SK-N-SH treated with all-trans-retinoic acid at 6 μM for 48 hours (cell line): Measurements from ENCODE around the gene UTRN.

Experiments used
- OSR1 ChIP-seq: fragments of 250-450 bp; sonication (Bioruptor Pico); IDR thresholded peaks from 2 replicates; pipeline ENCODE4 v1.8.0; 2022; ENCODE audit warnings: moderate library complexity, mild to moderate bottlenecking, inconsistent platforms
- ZFP30 ChIP-seq: fragments of 450-650 bp; formaldehyde crosslinking; IDR thresholded peaks from 2 replicates; pipeline ENCODE4 v1.5.0; 2022; ENCODE audit warnings: mild to moderate bottlenecking, moderate library complexity
- ZNF565 ChIP-seq: fragments of 450-650 bp; formaldehyde crosslinking; conservative IDR thresholded peaks from 2 replicates; pipeline ENCODE4 v1.5.0; 2020; ENCODE audit warnings: low read depth, mild to moderate bottlenecking, moderate library complexity
- ZNF70 ChIP-seq: fragments of 450-650 bp; formaldehyde crosslinking; IDR thresholded peaks from 2 replicates; pipeline ENCODE4 v1.5.0; 2020; ENCODE audit warnings: mild to moderate bottlenecking, moderate library complexity
- TF ChIP-seq, protein P1 (sequence below): fragments of 250-450 bp; sonication (Bioruptor Pico); IDR thresholded peaks from 2 replicates; pipeline ENCODE4 v1.8.0; 2020; ENCODE audit warnings: mild to moderate bottlenecking, moderate library complexity, borderline replicate concordance
- TF ChIP-seq, protein P2 (sequence below): fragments of 250-450 bp; sonication (Bioruptor Pico); IDR thresholded peaks from 2 replicates; pipeline ENCODE4 v1.5.0; 2020; ENCODE audit warnings: mild to moderate bottlenecking, moderate library complexity
- TF ChIP-seq, protein P3 (sequence below): fragments of 250-450 bp; sonication (Bioruptor Pico); IDR thresholded peaks from 2 replicates; pipeline ENCODE4 v1.5.1; 2021; ENCODE audit warnings: mild to moderate bottlenecking, moderate library complexity
- TF ChIP-seq, protein P4 (sequence below): fragments of 250-450 bp; sonication (Bioruptor Pico); IDR thresholded peaks from 2 replicates; pipeline ENCODE4 v1.5.1; 2020; ENCODE audit warnings: low read depth, mild to moderate bottlenecking, moderate library complexity

DNA sequence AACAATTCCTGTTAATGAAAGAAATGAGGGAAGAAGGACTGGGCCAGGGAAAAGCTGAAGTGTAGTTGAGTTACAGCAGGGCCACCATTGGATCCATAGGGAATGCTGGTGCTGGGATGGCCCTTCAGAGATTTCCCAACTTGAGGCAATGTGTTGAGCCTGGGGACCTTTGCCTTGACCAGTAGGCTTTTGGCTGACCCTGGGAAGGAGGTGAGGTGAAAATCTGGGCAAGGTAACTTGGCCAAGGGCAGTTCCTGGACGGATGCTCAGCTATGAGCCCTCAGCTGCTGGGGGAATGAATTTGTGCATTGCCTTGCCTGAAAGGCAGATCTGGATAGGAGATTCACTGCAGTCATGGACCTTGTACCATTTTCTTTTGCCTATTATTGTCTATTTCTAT lies 20.4 kb downstream of the UTRN start:
- TF ChIP-seq ZFP30 (CRISPR knock-in tag) (no peak), ZNF70 (no peak), OSR1 (no peak), ZNF565 (CRISPR knock-in tag) (no peak)
- TF ChIP-seq, protein P1, sequence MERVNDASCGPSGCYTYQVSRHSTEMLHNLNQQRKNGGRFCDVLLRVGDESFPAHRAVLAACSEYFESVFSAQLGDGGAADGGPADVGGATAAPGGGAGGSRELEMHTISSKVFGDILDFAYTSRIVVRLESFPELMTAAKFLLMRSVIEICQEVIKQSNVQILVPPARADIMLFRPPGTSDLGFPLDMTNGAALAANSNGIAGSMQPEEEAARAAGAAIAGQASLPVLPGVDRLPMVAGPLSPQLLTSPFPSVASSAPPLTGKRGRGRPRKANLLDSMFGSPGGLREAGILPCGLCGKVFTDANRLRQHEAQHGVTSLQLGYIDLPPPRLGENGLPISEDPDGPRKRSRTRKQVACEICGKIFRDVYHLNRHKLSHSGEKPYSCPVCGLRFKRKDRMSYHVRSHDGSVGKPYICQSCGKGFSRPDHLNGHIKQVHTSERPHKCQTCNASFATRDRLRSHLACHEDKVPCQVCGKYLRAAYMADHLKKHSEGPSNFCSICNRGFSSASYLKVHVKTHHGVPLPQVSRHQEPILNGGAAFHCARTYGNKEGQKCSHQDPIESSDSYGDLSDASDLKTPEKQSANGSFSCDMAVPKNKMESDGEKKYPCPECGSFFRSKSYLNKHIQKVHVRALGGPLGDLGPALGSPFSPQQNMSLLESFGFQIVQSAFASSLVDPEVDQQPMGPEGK (CRISPR knock-in tag) = no peak
- TF ChIP-seq, protein P2, sequence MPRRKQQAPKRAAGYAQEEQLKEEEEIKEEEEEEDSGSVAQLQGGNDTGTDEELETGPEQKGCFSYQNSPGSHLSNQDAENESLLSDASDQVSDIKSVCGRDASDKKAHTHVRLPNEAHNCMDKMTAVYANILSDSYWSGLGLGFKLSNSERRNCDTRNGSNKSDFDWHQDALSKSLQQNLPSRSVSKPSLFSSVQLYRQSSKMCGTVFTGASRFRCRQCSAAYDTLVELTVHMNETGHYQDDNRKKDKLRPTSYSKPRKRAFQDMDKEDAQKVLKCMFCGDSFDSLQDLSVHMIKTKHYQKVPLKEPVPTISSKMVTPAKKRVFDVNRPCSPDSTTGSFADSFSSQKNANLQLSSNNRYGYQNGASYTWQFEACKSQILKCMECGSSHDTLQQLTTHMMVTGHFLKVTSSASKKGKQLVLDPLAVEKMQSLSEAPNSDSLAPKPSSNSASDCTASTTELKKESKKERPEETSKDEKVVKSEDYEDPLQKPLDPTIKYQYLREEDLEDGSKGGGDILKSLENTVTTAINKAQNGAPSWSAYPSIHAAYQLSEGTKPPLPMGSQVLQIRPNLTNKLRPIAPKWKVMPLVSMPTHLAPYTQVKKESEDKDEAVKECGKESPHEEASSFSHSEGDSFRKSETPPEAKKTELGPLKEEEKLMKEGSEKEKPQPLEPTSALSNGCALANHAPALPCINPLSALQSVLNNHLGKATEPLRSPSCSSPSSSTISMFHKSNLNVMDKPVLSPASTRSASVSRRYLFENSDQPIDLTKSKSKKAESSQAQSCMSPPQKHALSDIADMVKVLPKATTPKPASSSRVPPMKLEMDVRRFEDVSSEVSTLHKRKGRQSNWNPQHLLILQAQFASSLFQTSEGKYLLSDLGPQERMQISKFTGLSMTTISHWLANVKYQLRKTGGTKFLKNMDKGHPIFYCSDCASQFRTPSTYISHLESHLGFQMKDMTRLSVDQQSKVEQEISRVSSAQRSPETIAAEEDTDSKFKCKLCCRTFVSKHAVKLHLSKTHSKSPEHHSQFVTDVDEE (CRISPR knock-in tag) = no peak
- TF ChIP-seq, protein P3, sequence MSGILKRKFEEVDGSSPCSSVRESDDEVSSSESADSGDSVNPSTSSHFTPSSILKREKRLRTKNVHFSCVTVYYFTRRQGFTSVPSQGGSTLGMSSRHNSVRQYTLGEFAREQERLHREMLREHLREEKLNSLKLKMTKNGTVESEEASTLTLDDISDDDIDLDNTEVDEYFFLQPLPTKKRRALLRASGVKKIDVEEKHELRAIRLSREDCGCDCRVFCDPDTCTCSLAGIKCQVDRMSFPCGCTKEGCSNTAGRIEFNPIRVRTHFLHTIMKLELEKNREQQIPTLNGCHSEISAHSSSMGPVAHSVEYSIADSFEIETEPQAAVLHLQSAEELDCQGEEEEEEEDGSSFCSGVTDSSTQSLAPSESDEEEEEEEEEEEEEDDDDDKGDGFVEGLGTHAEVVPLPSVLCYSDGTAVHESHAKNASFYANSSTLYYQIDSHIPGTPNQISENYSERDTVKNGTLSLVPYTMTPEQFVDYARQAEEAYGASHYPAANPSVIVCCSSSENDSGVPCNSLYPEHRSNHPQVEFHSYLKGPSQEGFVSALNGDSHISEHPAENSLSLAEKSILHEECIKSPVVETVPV = no peak
- TF ChIP-seq, protein P4, sequence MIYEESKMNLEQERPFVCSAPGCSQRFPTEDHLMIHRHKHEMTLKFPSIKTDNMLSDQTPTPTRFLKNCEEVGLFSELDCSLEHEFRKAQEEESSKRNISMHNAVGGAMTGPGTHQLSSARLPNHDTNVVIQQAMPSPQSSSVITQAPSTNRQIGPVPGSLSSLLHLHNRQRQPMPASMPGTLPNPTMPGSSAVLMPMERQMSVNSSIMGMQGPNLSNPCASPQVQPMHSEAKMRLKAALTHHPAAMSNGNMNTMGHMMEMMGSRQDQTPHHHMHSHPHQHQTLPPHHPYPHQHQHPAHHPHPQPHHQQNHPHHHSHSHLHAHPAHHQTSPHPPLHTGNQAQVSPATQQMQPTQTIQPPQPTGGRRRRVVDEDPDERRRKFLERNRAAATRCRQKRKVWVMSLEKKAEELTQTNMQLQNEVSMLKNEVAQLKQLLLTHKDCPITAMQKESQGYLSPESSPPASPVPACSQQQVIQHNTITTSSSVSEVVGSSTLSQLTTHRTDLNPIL (CRISPR knock-in tag) = no peak
